HL-60/S4 treated with phorbol 12-myristate 13-acetate at 8.2 ng/mL for 4 days and 3 days (cell line): ENCODE data around the gene OR52B4.
"Not testable (repeated sequence)": the region's sequence is repeated elsewhere in the genome, so short reads cannot be mapped to it uniquely, and the experiment has no call there.

ENCODE experiments used
- in situ Hi-C: fragments of 300-500 bp; cut with MboI; formaldehyde crosslinking; loops from 2 replicates; pipeline ENCODE4 v1.15.0; 2022; ENCODE audit warnings: low sequenced_read_pairs

The OR52B4 gene

GRCh38 chr11:4368286-4368685 lies at the start of gene OR52B4:
Gene OR52B4, minus strand, starts transcription at chr11:4368386. Its CDS starts 91 bp downstream, at chr11:4368295.
- in situ Hi-C loops, result no loop called here

DNA sequence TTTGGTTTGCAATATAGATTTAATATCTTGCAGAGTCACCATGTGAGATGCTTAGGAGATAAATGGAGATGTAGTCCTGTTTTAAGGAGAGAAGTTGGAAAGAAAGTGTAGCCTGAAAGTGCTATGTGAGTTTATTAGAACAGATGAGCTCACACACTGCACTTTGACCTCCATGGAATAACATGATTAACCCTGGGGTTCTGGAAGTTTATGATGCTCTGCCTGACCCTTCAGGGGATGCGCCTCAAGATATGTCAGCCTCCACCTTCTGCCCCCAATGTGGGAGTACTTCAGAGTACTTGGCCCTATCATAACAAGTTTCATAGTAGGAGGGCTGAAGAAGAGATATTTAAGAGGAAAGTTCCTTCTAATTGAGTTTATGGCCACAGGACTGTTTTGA lies 48.6 kb upstream of the OR52B4 start:
- in situ Hi-C loops, result no loop called here

DNA sequence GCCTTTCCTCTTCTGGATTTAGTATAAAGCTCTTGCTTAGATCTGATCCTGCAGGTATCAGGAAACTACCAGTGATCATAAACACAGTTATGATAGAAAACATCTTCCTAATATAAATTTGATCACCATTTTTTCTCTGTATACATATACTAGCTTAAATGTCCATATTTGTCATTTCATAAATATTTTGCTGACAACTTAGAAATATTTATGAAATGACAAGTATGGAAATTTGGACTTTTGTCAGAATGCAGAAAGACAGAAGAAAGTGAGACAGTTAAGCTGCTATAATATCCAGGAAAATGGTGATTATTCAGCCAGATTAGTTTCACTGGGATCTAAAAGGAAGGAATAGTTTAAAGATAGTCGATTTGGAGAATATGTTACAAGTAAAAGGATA lies 48.1 kb upstream of the OR52B4 start:
- in situ Hi-C loops, result no loop called here

DNA sequence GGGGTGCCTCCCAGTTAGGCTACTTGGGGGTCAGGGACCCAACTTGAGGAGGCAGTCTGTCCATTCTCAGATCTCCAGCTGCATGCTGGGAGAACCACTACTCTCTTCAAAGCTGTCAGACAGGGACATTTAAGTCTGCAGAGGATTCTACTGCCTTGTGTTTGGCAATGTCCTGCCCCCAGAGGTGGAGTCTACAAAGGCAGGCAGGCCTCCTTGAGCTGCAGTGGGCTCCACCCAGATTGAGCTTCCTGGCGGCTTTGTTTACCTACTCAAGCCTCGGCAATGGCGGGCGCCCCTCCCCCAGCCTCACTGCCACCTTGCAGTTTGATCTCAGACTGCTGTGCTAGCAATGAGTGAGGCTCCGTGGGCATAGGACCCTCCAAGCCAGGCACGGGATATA lies 38.0 kb upstream of the OR52B4 start:
- in situ Hi-C loops, result not testable (repeated sequence)

DNA sequence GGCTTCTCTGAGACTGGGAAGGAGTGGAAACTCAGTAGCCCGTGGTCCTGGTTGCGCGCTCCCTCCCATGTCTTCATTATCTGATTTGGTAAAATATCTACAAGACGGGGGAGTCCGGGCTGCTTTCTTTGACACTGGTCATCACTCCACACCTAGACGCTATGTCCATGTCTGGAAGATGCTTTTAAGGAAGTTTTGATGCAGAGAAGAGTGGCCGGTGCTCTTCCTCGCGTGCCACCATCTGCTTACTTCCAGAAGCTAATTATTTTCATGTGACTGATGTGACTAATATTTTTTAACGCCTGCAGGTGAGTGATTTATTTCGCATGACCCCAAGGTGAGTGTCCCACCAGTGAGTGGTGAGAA lies 25.7 kb upstream of the OR52B4 start:
- in situ Hi-C loops, result no loop called here

DNA sequence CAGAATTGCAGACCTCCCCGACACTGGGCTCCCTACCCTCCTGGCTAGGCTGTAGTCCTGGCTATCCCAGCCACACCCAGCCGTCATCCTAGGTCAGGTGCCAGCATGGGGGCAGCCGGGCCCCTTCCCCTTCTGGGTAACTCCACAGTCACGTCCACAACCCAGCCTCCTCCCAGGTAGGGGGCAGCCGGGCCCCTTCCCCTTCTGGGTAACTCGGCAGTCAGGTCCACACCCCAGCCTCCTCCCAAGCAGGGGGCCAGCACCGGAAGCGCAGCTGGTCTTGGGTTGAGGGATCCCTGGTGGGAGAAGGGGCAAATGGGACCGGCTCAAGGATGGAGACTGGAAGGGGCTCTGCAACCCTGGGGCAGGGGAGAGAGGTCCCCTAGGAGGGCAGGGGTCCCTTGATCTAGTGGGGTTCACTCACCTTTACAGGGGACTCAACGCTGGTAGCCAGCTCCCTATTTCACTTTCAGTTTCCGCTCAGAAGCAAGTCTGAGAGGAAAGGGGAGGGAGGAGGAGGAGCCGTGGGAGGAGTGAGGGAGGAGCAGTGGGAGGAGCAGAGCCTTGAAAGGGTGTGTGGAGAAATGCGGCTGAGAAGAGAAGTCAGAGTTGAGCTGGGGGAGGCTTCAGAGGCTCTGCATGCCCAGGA lies 25.1 kb upstream of the OR52B4 start, which contains the start of gene TRIM21:
TRIM21 (minus strand) TSS at position 494 of the 649 bp plus-strand sequence. CDS start 3,293 bp downstream, outside the sequence.
- in situ Hi-C loops, result no loop called here

GRCh38 chr11:4388221-4388620 lies 20.0 kb upstream of the OR52B4 start:
- in situ Hi-C loops, result no loop called here

DNA sequence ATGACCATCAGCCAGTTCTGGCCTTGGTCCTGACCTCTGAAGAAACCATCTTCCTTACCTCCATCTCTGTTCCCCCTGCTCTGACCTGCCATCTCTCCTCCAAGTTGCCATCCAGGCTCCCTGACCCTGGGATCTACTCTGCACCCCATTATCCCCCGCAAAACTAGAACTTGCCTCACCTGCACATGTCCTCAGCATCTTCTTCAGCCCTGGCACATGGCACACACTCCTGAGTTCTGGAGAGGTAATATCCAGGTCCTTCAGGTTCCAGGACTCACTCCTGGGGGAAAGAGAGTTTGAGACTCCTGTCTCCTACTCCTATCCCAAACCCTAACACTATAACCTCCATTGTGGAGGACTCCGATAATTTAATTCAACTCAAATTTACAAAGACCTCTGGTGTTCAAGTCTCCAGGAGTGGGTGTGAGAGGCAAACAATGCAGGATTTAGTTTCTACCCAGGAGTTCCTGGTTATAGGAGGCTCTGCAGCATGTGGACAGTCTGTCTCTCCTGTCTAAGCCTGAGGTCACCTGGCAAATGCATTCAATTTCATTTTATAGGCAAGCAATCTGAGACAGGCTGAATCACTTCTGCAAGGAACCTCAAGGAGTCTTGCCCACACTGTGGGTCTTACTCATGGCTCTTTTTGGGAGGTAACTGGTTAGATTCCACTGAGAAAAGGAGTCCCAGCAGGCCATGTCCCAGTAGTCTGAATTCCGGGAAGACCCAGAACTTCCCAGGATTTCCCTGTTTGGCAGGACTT lies 18.0 kb upstream of the OR52B4 start:
- in situ Hi-C loops, result no loop called here

- in situ Hi-C loops, result no loop called here
These were observed 13.7 kb upstream of the OR52B4 start for GRCh38 chr11:4381901-4382300.

DNA sequence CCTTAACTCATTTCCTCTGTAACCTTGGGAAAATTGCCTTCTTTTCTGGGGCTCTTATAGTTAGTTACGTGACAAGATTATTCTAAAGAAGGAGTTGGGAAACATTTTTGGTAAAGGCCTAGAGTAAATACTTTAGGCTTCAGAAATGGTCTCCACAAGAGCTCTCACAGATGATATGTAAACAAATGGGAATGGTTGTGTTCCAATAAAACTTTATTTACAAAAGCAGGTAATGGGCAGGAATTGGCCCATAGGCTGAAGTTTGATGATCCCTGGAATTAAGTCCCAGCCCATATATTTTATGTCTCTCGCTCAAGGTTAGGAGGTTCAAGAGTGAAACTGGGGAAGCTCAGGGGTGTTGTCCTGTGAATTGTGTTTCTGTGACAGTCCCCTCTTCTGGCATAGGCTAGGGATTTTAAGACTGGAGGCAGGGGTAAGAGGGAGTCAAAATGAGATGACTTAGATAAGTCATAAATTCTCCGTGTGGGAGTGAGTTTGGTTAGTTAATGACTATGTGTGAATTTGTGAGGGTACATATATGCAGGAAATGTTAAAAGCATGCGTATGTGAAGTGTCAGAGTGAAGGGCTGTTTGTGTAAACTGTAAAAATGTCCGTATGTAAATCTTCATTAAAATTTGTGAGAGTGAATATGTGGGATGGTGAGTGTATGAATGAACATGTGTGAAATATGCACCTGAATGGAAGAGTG lies 7.4 kb upstream of the OR52B4 start:
- in situ Hi-C loops, result no loop called here

DNA sequence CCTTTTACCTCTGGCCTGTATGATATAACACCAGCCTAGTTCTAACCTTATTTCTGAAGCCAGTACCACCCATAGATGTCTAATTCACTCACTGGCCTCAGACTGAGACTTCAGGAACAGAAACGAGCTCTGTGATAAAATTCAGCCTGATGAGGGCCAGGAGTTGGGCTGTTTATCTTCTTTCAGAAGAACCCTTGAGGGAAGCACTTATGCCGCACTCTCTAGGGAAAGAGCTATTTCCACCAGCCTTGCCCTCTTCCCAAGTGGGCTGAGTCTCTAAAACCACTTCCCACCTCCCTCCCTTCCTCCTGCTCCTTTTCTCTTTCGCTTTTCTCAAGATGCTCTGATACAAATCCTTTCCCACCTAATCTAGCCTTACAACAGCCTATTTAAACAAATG lies 2.0 kb upstream of the OR52B4 start:
- in situ Hi-C loops, result no loop called here

DNA sequence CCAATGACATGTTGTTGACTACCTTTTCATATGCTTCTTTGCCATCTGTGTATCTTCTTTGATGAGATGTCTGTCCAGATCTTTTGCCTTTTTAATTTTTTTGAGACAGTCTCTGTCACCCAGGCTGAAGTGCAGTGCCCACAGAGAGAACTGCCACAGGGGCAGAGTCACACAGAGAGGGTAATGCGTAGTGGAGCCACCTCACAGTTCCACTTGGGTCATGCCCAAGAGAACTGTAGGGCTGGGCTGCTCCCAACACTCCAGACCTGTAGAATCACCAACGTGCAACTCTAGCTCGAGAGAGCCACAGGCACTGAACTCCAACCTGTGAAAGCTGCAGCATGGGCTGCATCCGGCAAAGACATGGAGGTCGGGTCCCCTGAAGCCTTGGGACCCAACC lies 20.0 kb downstream of the OR52B4 start:
- in situ Hi-C loops, result not testable (repeated sequence)

DNA sequence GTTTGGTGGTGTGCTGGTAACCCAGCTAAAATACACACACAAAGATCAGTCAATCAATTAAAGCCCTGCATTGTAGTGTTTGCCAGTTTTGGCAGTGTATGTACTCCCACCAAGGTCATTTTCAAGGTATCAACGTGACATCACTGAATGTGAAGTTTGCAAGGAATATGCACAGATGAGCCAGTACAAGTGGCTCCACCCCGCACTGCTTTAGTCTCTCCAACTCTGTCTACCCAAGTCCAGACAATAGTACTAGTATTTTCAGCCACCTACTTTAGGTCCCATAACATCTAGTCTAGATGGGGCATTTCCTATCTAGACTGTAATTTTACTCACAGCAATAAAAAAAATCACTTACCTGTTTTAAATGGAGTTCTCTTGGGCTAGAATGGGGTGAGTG lies 22.8 kb downstream of the OR52B4 start:
- in situ Hi-C loops, result not testable (repeated sequence)

GRCh38 chr11:4334356-4334755 lies 33.8 kb downstream of the OR52B4 start:
- in situ Hi-C loops, result not testable (repeated sequence)
